ENCODE measurements around the gene MTHFD1. TPM values are rescaled to one million over a fixed set of nuclear protein-coding genes. Genes with fewer than 3 reads are reported as not detected.

The MTHFD1 gene
- polyA plus RNA-seq, 2 of the 4 experiments (the other 2 are of a cell fraction): 105 to 159 TPM

GRCh38 chr14:64417055-64417770, 29.1 kb downstream of the MTHFD1 start (continued):
- TF ChIP-seq REST (IDR thresholded peaks at IDR 0.05): no peak
- TF ChIP-seq POLR2AphosphoS2 (conservative IDR thresholded peaks at IDR 0.05; ENCODE audit: low read length): no peak
- no peak for TF ChIP-seq BCL3 (IDR thresholded peaks at IDR 0.05)
- TF ChIP-seq ZNF302 (CRISPR knock-in tag; IDR thresholded peaks at IDR 0.05): no peak
- no peak for TF ChIP-seq CHD4 (IDR thresholded peaks at IDR 0.05; ENCODE audit: borderline replicate concordance)
- TF ChIP-seq FOXS1 (CRISPR knock-in tag; IDR thresholded peaks at IDR 0.05): no peak
- no peak for TF ChIP-seq RCOR1 (IDR thresholded peaks at IDR 0.05; ENCODE audit: low read depth, low read length)
- no peak for TF ChIP-seq ZSCAN20 (CRISPR knock-in tag; IDR thresholded peaks at IDR 0.05)

- 94% methylated on average over 7 of the region's 7 CpGs for whole genome bisulfite sequencing (ENCODE audit: missing lambda C conversion rate)
- TF ChIP-seq CBX2 (IDR thresholded peaks at IDR 0.05; ENCODE audit: borderline replicate concordance, low read depth) (no peak), FOSL2 (IDR thresholded peaks at IDR 0.05) (no peak), FOSL2 (CRISPR knock-in tag; IDR thresholded peaks at IDR 0.05) (no peak), MAZ (IDR thresholded peaks at IDR 0.05; ENCODE audit: borderline replicate concordance, low read depth, low read length) (no peak), RCOR1 (IDR thresholded peaks at IDR 0.05; ENCODE audit: low read depth, low read length) (no peak), MAFK (IDR thresholded peaks at IDR 0.05; ENCODE audit: partially characterized antibody) (no peak), RNF2 (IDR thresholded peaks at IDR 0.05; ENCODE audit: borderline replicate concordance, low read depth) (no peak), CHD2 (IDR thresholded peaks at IDR 0.05; ENCODE audit: low read length, partially characterized antibody) (no peak), MYC (IDR thresholded peaks at IDR 0.05; ENCODE audit: borderline replicate concordance, low read length) (no peak), ATOH8 (CRISPR knock-in tag; IDR thresholded peaks at IDR 0.05; ENCODE audit: low read depth) (no peak), HOXA7 (CRISPR knock-in tag; IDR thresholded peaks at IDR 0.05) (no peak), EP300 (IDR thresholded peaks at IDR 0.05) (no peak), CTCF (IDR thresholded peaks at IDR 0.05) (no peak), CEBPB (IDR thresholded peaks at IDR 0.05) (no peak), HMGXB4 (CRISPR knock-in tag; IDR thresholded peaks at IDR 0.05; ENCODE audit: borderline replicate concordance) (no peak), SREBF2 (IDR thresholded peaks at IDR 0.05) (no peak), KDM1A (IDR thresholded peaks at IDR 0.05; ENCODE audit: low read depth) (no peak), RAD21 (conservative IDR thresholded peaks at IDR 0.05 in 1 of 2, IDR thresholded peaks at IDR 0.05 in 1 of 2) (no peak), RARB (CRISPR knock-in tag; IDR thresholded peaks at IDR 0.05) (no peak)
- POLR2A ChIA-PET: no interaction called here
- no peak overlapping the region for H3K4me2 ChIP-seq
- no peaks in the 10 kb centered on the region for H3K9me3 ChIP-seq
- CTCF ChIA-PET: interaction anchor here (1.3 to 4.6 kb wide), 4 partner anchors 12 to 73 kb away, joined by 4 to 60 read pairs (median 12); no protein-coding TSS in a partner anchor
- no peak overlapping the region for H3K4me3 ChIP-seq
- ATAC-seq: no peak
- no peak for FAIRE-seq
- H3K27ac ChIP-seq: no peak overlapping the region
- DNase-seq (ENCODE audit: low read depth in 1 of 2, low spot score in 1 of 2): no peak
- peaks cover 15% of the 10 kb centered on the region; the same call in 2 of the 3 replicates for H3K4me1 ChIP-seq
These were observed 29.6 kb downstream of the MTHFD1 start for GRCh38 chr14:64417771-64418125.

All from A549 (cell line).